Fibroblast of pulmonary artery (primary cell): Measurements from ENCODE around the gene RBMS3.
"Not testable (repeated sequence)": the region's sequence is repeated elsewhere in the genome, so short reads cannot be mapped to it uniquely, and the experiment has no call there.

Experiments used
- DNase-seq: peaks from one replicate; pipeline ENCODE4 v3.0.0-alpha.2; 2010; ENCODE audit warnings: low read depth
- H3K4me3 ChIP-seq: replicated peaks from 2 replicates; pipeline ENCODE4 v1.5.1; 2011; ENCODE audit warnings: low read depth, mild to moderate bottlenecking, control low read depth, low read length, moderate library complexity
- CTCF ChIP-seq: IDR thresholded peaks from 2 replicates; pipeline ENCODE4 v1.5.1; 2011; ENCODE audit warnings: mild to moderate bottlenecking, control low read depth, low read length, inconsistent platforms; ENCODE audit errors: missing control alignments

The RBMS3 gene

GRCh38 chr3:29356062-29356461 lies 75.2 kb downstream of the RBMS3 start:
- no peak for TF ChIP-seq CTCF
- no peak for DNase-seq
- H3K4me3 ChIP-seq, result no peak overlapping the region

- DNase-seq, H3K4me3 ChIP-seq: not testable (repeated sequence)
Observed at GRCh38 chr3:29360289-29360688, 79.4 kb downstream of the RBMS3 start.

- no peak overlapping the region for H3K4me3 ChIP-seq
- DNase-seq, result no peak
- no peak for TF ChIP-seq CTCF
Observed at GRCh38 chr3:29363110-29363509, 82.2 kb downstream of the RBMS3 start.

- TF ChIP-seq CTCF, result no peak
- no peak for DNase-seq
- no peak overlapping the region for H3K4me3 ChIP-seq
Observed at GRCh38 chr3:29370021-29370420, 89.2 kb downstream of the RBMS3 start.

DNA sequence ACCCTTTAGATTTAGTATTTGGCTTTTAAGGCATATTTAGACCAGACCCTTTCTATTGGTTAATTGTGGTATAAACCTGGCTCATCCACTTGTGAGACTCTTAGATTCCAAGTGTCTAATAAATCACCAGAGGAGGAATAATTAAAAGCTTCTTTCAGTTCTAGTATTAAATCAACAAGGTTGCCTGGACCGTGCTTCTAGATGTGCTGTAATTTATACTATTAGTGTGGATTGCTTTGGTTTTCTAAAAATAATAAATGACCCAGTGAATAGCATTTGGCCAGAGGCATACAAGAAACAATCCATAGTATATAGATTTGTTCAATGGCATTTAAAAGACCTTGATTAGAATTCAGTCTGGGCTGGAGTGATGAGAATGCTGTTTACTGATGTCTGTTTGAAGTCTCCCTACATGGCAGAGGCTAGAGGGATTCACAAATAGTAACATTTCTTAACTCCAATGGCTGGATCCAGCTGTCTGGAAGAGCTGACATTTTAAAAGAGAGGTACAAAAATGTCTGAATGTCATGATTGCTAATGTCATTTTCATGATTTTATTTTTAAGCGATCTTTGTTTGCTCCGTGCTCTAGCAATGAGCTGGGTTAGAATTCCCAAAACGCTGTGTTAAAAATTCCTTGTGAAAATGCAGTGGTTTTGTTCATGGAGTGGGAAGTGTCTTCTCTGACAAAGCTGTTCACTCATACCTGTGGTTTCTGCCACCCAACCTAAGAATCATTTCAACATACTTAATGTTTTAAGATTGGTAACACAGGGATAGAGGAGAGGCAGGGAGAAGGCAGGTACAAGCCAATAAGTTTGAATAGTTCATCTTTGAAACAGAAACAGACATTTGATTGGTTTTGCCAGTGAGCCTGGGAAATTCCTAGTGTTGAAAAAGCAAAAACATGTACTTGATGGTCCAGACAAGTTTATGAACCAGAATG lies 89.9 kb downstream of the RBMS3 start:
- no peak overlapping the region for H3K4me3 ChIP-seq
- DNase-seq, result no peak
- TF ChIP-seq CTCF, result no peak

- no peak for TF ChIP-seq CTCF
- DNase-seq, result peak; percentile 31
- no peak overlapping the region for H3K4me3 ChIP-seq
Observed at GRCh38 chr3:29373131-29373680, 92.3 kb downstream of the RBMS3 start.

DNA sequence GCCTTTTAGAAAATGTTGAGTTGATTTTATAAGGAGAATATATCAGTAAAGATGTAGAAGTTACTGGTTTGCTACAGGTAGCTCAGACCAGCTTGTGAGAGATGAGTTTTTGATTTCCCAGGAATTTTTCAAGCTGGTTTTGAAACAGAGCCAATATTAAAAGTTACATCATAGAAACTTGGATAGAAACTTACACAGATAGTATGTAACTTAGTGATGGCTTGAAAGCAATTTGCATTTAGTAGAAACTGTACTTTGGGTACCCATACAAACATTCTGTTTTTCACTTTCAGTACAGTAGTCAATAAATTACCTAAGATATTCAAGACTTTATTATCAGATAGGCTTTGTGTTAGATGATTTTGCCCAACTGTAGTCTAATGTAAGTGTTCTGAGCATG lies 93.4 kb downstream of the RBMS3 start:
- TF ChIP-seq CTCF, result no peak
- peak; percentile 35 for DNase-seq
- H3K4me3 ChIP-seq, result no peak overlapping the region
